Hypothalamus (tissue), 51 donors: ENCODE results near the gene PHLDA1.
A peak's percentile ranks its signal among the peaks of the same experiment; 100 is the strongest.

ENCODE experiments used
- DNase-seq, 51 donors: peaks; one replicate each; lab custom pipeline; 2025; lab: John Stamatoyannopoulos, UW

Gene PHLDA1

DNA sequence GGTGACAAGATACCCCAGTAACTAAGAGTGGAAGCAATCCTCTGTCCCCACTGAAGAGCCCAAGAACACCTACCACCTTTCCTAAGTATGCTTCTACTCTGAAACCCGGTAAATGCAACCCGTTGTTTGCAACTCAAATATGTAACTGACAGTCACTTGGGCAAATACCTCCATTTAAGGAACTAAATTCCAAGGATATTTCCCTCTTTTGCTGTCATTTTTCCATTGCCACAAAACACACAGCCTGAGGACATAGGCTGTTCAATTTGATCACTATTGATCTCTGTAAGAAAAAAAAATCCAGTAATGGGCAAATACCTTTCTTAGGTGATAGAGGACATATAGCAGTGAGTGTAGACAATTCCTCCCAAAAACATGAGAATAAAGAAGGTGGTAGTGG lies 6.6 kb upstream of the PHLDA1 start:
- no peak for DNase-seq

GRCh38 chr12:76037130-76038103 lies 5.8 kb upstream of the PHLDA1 start:
- DNase-seq = peak in 7 of 51 donors; percentile 3 to 48 (median 12)

DNA sequence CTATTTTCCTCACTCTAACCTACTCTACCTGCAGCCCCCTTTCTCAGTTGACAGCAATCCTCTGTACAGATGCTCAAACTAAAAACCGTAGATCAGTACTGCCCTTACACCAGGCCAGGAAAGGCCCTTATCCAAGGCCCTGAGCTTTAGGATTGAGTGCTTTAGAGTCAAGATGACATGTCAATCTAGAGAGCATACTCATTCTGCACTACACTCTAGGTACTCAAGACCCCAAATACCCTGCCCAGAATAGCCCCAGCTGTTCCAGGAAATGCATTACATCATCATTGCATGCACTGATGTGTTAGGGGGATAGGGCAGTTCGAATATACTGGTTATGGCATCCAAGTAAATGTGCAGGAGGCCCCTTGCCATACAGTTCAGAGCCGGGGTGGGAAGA lies 3.5 kb upstream of the PHLDA1 start:
- no peak for DNase-seq

DNA sequence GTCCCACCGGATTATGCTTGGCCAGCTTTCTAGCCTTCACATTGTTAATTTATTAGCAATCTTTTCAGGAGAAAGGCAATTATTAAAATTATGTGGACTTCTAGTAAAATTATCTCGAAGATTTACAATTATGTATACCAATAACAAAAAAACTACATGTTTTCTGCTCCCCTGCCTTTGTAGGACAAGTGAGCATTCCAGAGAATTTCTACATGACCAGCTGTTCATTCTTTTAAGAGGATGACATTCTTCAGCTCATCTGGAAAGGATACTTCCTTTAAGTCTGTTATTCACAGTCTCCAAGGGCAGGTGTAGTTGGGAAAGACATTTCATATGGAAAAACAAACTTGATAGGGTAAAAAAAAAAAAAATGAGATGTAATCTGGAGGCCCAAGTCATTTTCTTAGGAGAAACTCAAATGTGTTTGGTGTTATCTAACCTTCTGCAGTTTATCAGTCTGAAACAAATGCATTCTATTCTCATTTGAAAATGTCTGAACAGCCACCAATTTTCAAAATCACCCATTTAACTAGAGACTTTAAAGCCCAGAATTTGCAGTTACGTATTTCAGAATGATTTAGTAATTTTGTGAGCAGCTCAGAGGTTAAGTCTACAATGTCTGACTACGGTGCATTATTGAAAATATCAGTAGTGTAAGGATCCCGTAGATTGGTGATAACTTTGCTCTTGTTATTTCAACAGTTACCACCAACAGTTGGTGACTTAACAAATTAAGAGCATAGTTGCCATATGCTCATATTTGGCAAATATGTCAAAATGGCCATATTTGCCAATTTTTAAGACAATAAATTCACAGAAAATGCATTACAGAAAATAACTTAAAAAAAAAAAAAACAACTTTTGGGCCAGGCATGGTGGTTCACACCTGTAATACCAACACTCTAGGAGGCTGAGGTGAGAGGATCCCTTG lies 1.8 kb upstream of the PHLDA1 start:
- no peak for DNase-seq

- DNase-seq = peak in 27 of 51 donors; percentile 29 to 84 (median 61)
Measured at GRCh38 chr12:76032043-76032981, 736 bp upstream of the PHLDA1 start.

DNA sequence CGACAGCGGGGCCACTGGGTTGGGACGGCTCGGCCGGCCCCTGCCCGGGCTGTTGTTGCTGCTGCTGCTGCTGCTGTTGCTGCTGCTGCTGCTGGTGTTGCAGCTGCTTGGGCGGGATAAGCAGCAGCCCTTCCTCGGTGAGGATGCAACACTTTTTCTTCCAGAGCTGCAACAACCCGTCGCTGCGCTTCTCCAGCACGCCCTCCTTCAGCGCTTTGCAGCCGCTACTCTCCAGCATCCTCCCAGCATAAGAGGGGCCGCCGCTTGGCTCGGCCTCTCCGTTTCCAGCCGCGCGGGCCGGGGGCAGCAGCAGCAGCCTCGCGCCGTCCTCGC lies 529 bp downstream of the PHLDA1 start:
- peak in 6 of 51 donors; percentile 47 to 85 (median 60) for DNase-seq

DNA sequence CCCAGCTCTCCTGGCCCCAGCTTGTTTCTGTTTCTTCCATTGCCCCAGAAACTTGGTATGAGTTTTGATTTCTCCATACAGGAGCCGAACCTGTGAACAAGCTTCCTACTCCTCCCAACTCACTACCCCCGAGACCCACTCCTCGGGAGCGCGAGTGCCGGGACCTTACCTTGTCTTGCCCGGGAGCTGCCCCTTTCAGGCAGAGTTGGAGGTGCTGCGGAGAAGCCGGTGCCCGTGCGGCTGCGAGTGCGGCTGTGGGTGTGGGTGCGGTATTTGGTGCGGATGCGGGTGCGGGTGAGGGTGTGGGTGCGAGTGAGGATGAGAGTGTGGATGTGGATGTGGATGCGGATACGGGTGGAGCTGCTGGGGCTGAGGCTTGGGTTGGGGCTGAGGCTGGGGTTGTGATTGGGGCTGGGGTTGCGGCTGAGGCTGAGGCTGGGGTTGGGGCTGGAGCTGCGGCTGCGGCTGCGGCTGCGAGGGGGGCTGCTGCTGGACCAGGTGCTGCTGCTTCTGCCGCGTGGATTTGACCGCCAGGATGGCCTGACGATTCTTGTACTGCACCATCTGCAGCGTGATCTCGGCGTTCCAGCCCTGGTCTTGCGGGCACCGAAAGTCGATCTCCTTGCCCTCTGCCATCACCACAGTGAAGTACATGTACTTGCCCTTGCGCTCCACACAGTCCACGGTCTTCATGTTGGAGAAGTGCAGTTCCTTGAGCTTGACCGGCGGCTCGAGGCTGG lies 1.1 kb downstream of the PHLDA1 start:
- peak in 28 of 51 donors; percentile 21 to 79 (median 40) for DNase-seq

GRCh38 chr12:76029982-76030340 lies 1.6 kb downstream of the PHLDA1 start:
- peak in 6 of 51 donors; percentile 4 to 48 (median 16) for DNase-seq

- no peak for DNase-seq
Measured at GRCh38 chr12:76028571-76029277, 2.9 kb downstream of the PHLDA1 start.

- no peak for DNase-seq
Measured at GRCh38 chr12:76026643-76027063, 4.9 kb downstream of the PHLDA1 start.

- no peak for DNase-seq
Measured at GRCh38 chr12:76025601-76026575, 5.7 kb downstream of the PHLDA1 start.

DNA sequence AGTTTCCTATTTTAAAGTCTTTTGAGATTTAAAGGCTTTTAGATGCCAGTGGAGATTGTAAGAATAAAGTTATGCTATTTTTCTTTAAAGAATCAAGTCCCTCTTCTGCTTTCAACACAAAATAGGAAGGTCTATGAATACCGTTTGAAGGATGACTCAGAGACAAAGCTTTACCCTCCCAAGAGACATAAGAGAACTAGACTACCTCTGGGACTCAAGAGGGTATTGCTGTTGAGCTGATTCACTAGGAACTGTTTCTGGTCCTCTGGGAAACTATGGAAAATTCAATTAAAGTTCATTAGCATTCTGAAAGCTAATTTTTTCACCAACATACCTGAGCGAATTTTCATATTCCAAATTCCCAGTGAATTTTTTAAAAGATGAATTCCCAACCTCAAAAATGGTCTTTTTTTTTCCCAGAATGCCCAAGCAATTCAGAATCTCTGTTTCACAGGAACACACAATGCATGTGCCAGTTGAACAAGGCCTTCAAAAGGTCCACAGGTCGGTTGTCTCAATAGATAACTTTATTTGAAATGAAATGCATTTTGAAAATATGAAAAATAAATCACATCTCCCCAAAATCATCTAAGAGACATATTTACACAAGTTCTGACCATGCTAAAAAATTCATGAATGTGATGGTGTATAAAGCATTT lies 6.5 kb downstream of the PHLDA1 start:
- DNase-seq = no peak

GRCh38 chr12:76024102-76024781 lies 7.3 kb downstream of the PHLDA1 start:
- DNase-seq = no peak

GRCh38 chr12:76023069-76023690 lies 8.4 kb downstream of the PHLDA1 start:
- DNase-seq = no peak

- no peak for DNase-seq
Measured at GRCh38 chr12:76022506-76022905, 9.1 kb downstream of the PHLDA1 start.
